H1 (cell line): Measurements from ENCODE around the gene CHCHD6. TPM values are rescaled to one million over a fixed set of nuclear protein-coding genes. Genes with fewer than 3 reads are reported as not detected.

Experiments used
- CTCF ChIA-PET: fragments of 300-600 bp; sonication (Branson Sonifier 250); formaldehyde crosslinking; loops from one replicate; lab custom pipeline; 2021; ENCODE audit not compliant: partially characterized antibody; lab: Charles Lee
- POLR2A ChIA-PET: fragments of 300-600 bp; sonication (Branson Sonifier 250); formaldehyde crosslinking; loops from one replicate; lab custom pipeline; 2021; ENCODE audit warnings: inconsistent platforms; ENCODE audit not compliant: partially characterized antibody; lab: Charles Lee
- DNase-seq, 2 experiments: peaks; one replicate each; pipeline versions ENCODE4 v3.0.0 to v3.0.0-alpha.2; 2010 to 2022; ENCODE audit warnings: low spot score in 2 of 2, low read depth in 1 of 2, mixed read lengths in 1 of 2
- FAIRE-seq: peaks from 2 replicates; lab custom pipeline; 2011; peaks lifted over from hg19 to GRCh38; lab: Jason Lieb, UNC
- H2AFZ ChIP-seq: 2 replicates; pipeline ENCODE4 v1.8.1; 2012; ENCODE audit warnings: low read length, inconsistent platforms
- H2AK5ac ChIP-seq: 2 replicates; pipeline ENCODE4 v1.6.1; 2013; ENCODE audit warnings: low read depth, low read length
- H2BK120ac ChIP-seq: replicated peaks from 2 replicates; pipeline ENCODE3; 2013; ENCODE audit warnings: low read depth, low read length, inconsistent platforms
- H2BK12ac ChIP-seq: 2 replicates; pipeline ENCODE4 v1.6.1; 2013; ENCODE audit warnings: low read depth, low read length
- H2BK15ac ChIP-seq: 2 replicates; pipeline ENCODE4 v1.6.1; 2013; ENCODE audit warnings: low read length
- H2BK20ac ChIP-seq: 2 replicates; pipeline ENCODE4 v1.6.1; 2013; ENCODE audit warnings: low read length
- H2BK5ac ChIP-seq: 2 replicates; pipeline ENCODE4 v1.6.1; 2013; ENCODE audit warnings: low read depth, low read length
- H3K14ac ChIP-seq: 2 replicates; pipeline ENCODE4 v1.6.1; 2013; ENCODE audit warnings: inconsistent platforms; ENCODE audit not compliant: insufficient read length
- H3K18ac ChIP-seq: 2 replicates; pipeline ENCODE4 v1.6.1; 2013; ENCODE audit warnings: low read length; ENCODE audit errors: extremely low read depth
- H3K23ac ChIP-seq: 2 replicates; pipeline ENCODE4 v1.6.1; 2013; ENCODE audit warnings: inconsistent platforms; ENCODE audit not compliant: insufficient read length
- H3K23me2 ChIP-seq: 2 replicates; pipeline ENCODE4 v1.6.1; 2013; ENCODE audit warnings: low read depth, low read length
- H3K27ac ChIP-seq: 2 replicates; pipeline ENCODE4 v1.6.1; 2011; ENCODE audit warnings: low read depth, low read length, inconsistent platforms
- H3K27me3 ChIP-seq, 4 experiments: replicated peaks in 1 of 4; 1 replicate in 1 of 4; 2 replicates in 3 of 4; pipeline versions ENCODE4 v1.6.1 to v1.8.1; 2011 to 2013; ENCODE audit warnings: low read length in 3 of 4, mild to moderate bottlenecking in 3 of 4, inconsistent platforms in 2 of 4, mixed read lengths in 2 of 4, moderate library complexity in 1 of 4; ENCODE audit not compliant: control insufficient read depth in 3 of 4, insufficient read depth in 3 of 4; ENCODE audit errors: extremely low read depth in 1 of 4
- H3K36me3 ChIP-seq, 4 experiments: 2 replicates each; pipeline versions ENCODE4 v1.6.1 to v1.8.1; 2011 to 2013; ENCODE audit warnings: mild to moderate bottlenecking in 4 of 4, low read length in 3 of 4, moderate library complexity in 2 of 4, control low read depth in 1 of 4, inconsistent platforms in 1 of 4; ENCODE audit not compliant: insufficient read depth in 4 of 4, control insufficient read depth in 2 of 4
- H3K4ac ChIP-seq: replicated peaks from 2 replicates; pipeline ENCODE3; 2013; ENCODE audit warnings: low read length, low read depth, mixed read lengths, inconsistent platforms; ENCODE audit not compliant: insufficient read length
- H3K4me1 ChIP-seq, 4 experiments: replicated peaks in 1 of 4; 1 replicate in 1 of 4; 2 replicates in 3 of 4; pipeline versions ENCODE4 v1.6.1 to v1.8.1; 2011 to 2013; ENCODE audit warnings: low read length in 3 of 4, inconsistent platforms in 2 of 4, mixed read lengths in 1 of 4; ENCODE audit not compliant: insufficient read depth in 4 of 4, control insufficient read depth in 3 of 4
- H3K4me2 ChIP-seq, 2 experiments: 2 replicates each; pipeline versions ENCODE4 v1.6.1 to v1.8.1; 2011 to 2013; ENCODE audit warnings: low read depth in 2 of 2, low read length in 2 of 2, control low read depth in 1 of 2, inconsistent platforms in 1 of 2, mild to moderate bottlenecking in 1 of 2; ENCODE audit not compliant: insufficient read depth in 1 of 2
- H3K4me3 ChIP-seq, 4 experiments: fragments of 200-600, 300-600 bp in 1 of 4; sonication (generic), shearing (Covaris generic), sonication (Bioruptor Twin) in 1 of 4; 2 replicates each; pipeline versions ENCODE4 v1.5.1 to v1.8.1; 2011 to 2016; ENCODE audit warnings: low read length in 4 of 4, low read depth in 3 of 4, control low read depth in 2 of 4, inconsistent platforms in 2 of 4, mild to moderate bottlenecking in 2 of 4, mixed read lengths in 1 of 4, moderate library complexity in 1 of 4; ENCODE audit not compliant: insufficient read depth in 2 of 4; ENCODE audit errors: extremely low read depth in 1 of 4
- H3K56ac ChIP-seq: replicated peaks from 2 replicates; pipeline ENCODE3; 2013; ENCODE audit warnings: low read depth, mild to moderate bottlenecking, mixed read lengths, low read length, inconsistent platforms; ENCODE audit not compliant: insufficient read length
- H3K79me1 ChIP-seq: 2 replicates; pipeline ENCODE4 v1.6.1; 2013; ENCODE audit warnings: low read depth, low read length, control low read depth
- H3K79me2 ChIP-seq, 2 experiments: 2 replicates each; pipeline versions ENCODE4 v1.6.1 to v1.8.1; 2012 to 2013; ENCODE audit warnings: low read length in 2 of 2, mild to moderate bottlenecking in 2 of 2, inconsistent platforms in 1 of 2; ENCODE audit not compliant: insufficient read depth in 2 of 2, control insufficient read depth in 1 of 2
- H3K9ac ChIP-seq, 4 experiments: replicated peaks in 1 of 4; 1 replicate in 1 of 4; 2 replicates in 3 of 4; pipeline versions ENCODE4 v1.6.1 to v1.8.1; 2011 to 2013; ENCODE audit warnings: low read depth in 3 of 4, low read length in 3 of 4, control low read depth in 2 of 4, mild to moderate bottlenecking in 2 of 4, moderate library complexity in 2 of 4, inconsistent platforms in 1 of 4; ENCODE audit errors: extremely low read depth in 1 of 4
- H3K9me3 ChIP-seq, 2 experiments: 2 replicates each; pipeline versions ENCODE4 v1.6.1 to v1.8.1; 2012 to 2013; ENCODE audit warnings: mild to moderate bottlenecking in 2 of 2, moderate library complexity in 2 of 2, control low read depth in 1 of 2, inconsistent platforms in 1 of 2, low read depth in 1 of 2, low read length in 1 of 2, mixed read lengths in 1 of 2; ENCODE audit not compliant: insufficient read depth in 2 of 2
- H4K20me1 ChIP-seq, 2 experiments: replicated peaks in 1 of 2; 2 replicates each; pipeline versions ENCODE3 to v1.8.1; 2011 to 2013; ENCODE audit warnings: inconsistent platforms in 2 of 2, low read length in 2 of 2, mild to moderate bottlenecking in 1 of 2; ENCODE audit not compliant: insufficient read depth in 2 of 2, control insufficient read depth in 1 of 2
- H4K5ac ChIP-seq: 2 replicates; pipeline ENCODE4 v1.6.1; 2013; ENCODE audit warnings: low read length, low read depth, mixed read lengths, inconsistent platforms; ENCODE audit not compliant: insufficient read length
- H4K8ac ChIP-seq: 2 replicates; pipeline ENCODE4 v1.8.0; 2013; ENCODE audit warnings: mild to moderate bottlenecking, moderate library complexity, low read length, inconsistent platforms; ENCODE audit not compliant: insufficient read depth; ENCODE audit errors: extremely low read depth
- H4K91ac ChIP-seq: replicated peaks from 2 replicates; pipeline ENCODE3; 2013; ENCODE audit warnings: low read length, mixed read lengths, inconsistent platforms; ENCODE audit not compliant: insufficient read length
- FOSL1 ChIP-seq: IDR thresholded peaks from 2 replicates; pipeline ENCODE4 v1.6.1; 2011; ENCODE audit warnings: mild to moderate bottlenecking, low read depth, low read length, moderate library complexity; ENCODE audit not compliant: insufficient read depth
- GABPA ChIP-seq: IDR thresholded peaks from 2 replicates; pipeline ENCODE4 v1.6.1; 2011; ENCODE audit warnings: mild to moderate bottlenecking, low read length, moderate library complexity, borderline replicate concordance; ENCODE audit not compliant: insufficient read depth
- GTF2F1 ChIP-seq: IDR thresholded peaks from 2 replicates; pipeline ENCODE4 v1.6.1; 2012; ENCODE audit warnings: low read depth, low read length, improper control_type of control experiment, borderline replicate concordance
- JUN ChIP-seq: IDR thresholded peaks from 2 replicates; pipeline ENCODE4 v1.6.1; 2011; ENCODE audit warnings: low read depth, mild to moderate bottlenecking, improper control_type of control experiment, low read length
- POLR2AphosphoS5 ChIP-seq: IDR thresholded peaks from 2 replicates; pipeline ENCODE4 v1.6.1; 2011; ENCODE audit warnings: low read depth, low read length
- RFX5 ChIP-seq: IDR thresholded peaks from 2 replicates; pipeline ENCODE4 v1.6.1; 2011; ENCODE audit warnings: low read depth, low read length, improper control_type of control experiment, borderline replicate concordance
- RNF2 ChIP-seq: fragments of 200-900, 300-1000 bp; sonication (generic); IDR thresholded peaks from 2 replicates; pipeline ENCODE4 v1.7.1; 2016; ENCODE audit warnings: borderline replicate concordance, low read depth, mild to moderate bottlenecking, antibody characterized with exemption, low read length; ENCODE audit not compliant: poor library complexity, severe bottlenecking; ENCODE audit errors: missing control alignments
- SIN3A ChIP-seq, 2 experiments: IDR thresholded peaks in 1 of 2; conservative IDR thresholded peaks in 1 of 2; 2 replicates each; pipeline ENCODE4 v1.6.1; 2011 to 2012; ENCODE audit warnings: low read length in 2 of 2, improper control_type of control experiment in 1 of 2, low read depth in 1 of 2, mild to moderate bottlenecking in 1 of 2
- TEAD4 ChIP-seq: IDR thresholded peaks from 2 replicates; pipeline ENCODE4 v1.6.1; 2012; ENCODE audit warnings: low read depth, low read length, inconsistent platforms, mixed read lengths
- YY1 ChIP-seq: IDR thresholded peaks from 2 replicates; pipeline ENCODE4 v1.6.1; 2011; ENCODE audit warnings: low read depth, mild to moderate bottlenecking, low read length
- WGBS, 2 experiments: shearing (Covaris generic) in 1 of 2; methylation state at CpG; one replicate each; pipeline versions ENCODE4 v1.1.6 to v1.1.7; 2013 to 2015; ENCODE audit warnings: low lambda C conversion rate in 2 of 2, mixed read lengths in 2 of 2, inconsistent platforms in 1 of 2, low coverage in 1 of 2, missing lambda C conversion rate in 1 of 2; ENCODE audit not compliant: insufficient replicate concordance in 2 of 2, insufficient coverage in 1 of 2, insufficient read length in 1 of 2; ENCODE audit errors: extremely low coverage in 1 of 2, missing lambda C conversion rate in 1 of 2; 5-methylcytosine and 5-hydroxymethylcytosine counted together
- polyA plus RNA-seq, 7 experiments: library from polyadenylated mRNA; depleted of rRNA in 3 of 7; stranded (reverse) in 5 of 7; unstranded in 2 of 7; fragments of >200 nt in 5 of 7; fragments of 200-250 nt in 2 of 7; gene quantifications; 1 replicate in 5 of 7; 2 replicates in 1 of 7; 4 replicates in 1 of 7; pipeline versions ENCODE4 v1.2.1 to v1.2.3, GENCODE V29; 2011 to 2013; ENCODE audit warnings: missing spikeins in 2 of 7, mixed read lengths in 2 of 7
- total RNA-seq: library from RNA; stranded (reverse); fragmentation: NEBNext Ultra II Directional; extraction: Animal tissue kit (Norgen Biotek cat#: 25700); gene quantifications from 2 replicates; pipeline ENCODE4 v1.2.1, GENCODE V29; 2021

The CHCHD6 gene
- total and polyA plus RNA-seq, 2 of the 8 experiments (the other 6 are each of a cell fraction or from before 2014, with no cell fraction given): 32.4 to 37.6 TPM

DNA sequence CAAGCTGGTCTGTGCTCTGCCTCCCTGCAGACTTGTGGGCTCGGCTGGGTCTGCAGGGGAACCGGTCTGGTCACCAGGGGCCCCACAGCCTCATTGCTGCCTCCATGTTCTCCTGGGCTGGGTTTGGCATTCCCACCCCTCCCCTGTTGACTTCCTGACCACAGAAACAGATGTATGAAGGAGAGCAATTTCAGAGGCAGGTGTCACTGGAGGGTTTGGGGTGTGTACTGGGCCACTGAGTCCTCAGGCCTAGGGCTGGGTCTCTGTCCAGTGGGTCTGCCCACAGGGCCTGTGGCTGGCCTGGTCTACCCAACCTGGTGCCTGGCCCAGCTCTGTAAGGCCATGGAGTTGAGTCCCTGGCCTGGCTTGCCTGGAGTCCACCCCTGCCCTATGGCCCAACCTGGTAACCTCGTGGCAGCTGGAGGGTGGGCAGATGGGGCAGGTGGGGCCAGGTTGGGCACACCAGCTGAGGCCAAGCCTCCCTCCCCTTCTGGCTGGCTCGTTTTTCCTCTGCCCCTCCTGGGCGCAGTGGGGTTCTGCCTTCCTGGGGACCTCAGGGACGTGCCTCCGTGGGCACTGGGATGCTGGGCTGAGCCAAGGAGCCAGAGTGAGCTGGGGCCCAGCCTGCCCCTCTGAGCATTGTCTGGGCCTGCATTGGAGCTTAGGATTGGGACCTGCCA, 299.7 kb downstream of the CHCHD6 start:
- H3K4ac ChIP-seq: peak overlapping the region; percentile 69
- H3K14ac ChIP-seq: no peak overlapping the region
- no peak overlapping the region for H2AFZ ChIP-seq
- ChIA-PET POLR2A (no interaction called here), CTCF (interaction anchor here (0.6 to 2.3 kb wide), 13 partner anchors 8 to 394 kb away, joined by 3 to 9 read pairs (median 3); no protein-coding TSS in a partner anchor)
- H4K8ac ChIP-seq: peak overlapping the region; percentile 59
- peaks cover 11% of the 10 kb centered on the region for H3K79me1 ChIP-seq
- no peak for FAIRE-seq
- WGBS, 2 experiments: 92% methylated on average over 7 of the region's 7 CpGs; no CpG with 5 or more reads in 1 of the 2 experiments
- H3K23ac ChIP-seq: no peak overlapping the region
- H3K79me2 ChIP-seq: peaks cover 0 to 12% of the 10 kb centered on the region in 2 experiments; a peak in 1 of 4 replicates
- H3K9ac ChIP-seq: no peak overlapping the region
- no peaks in the 10 kb centered on the region for H3K9me3 ChIP-seq
- H4K20me1 ChIP-seq: peaks cover 7 to 24% of the 10 kb centered on the region in 2 experiments
- no peak overlapping the region for H2BK120ac ChIP-seq
- H4K91ac ChIP-seq: no peak overlapping the region
- no peak overlapping the region for H4K5ac ChIP-seq
- peaks cover 0 to 20% (median 12%) of the 10 kb centered on the region in 4 experiments; a peak in 6 of 7 replicates for H3K4me1 ChIP-seq
- H3K4me3 ChIP-seq: no peak overlapping the region
- no peak overlapping the region for H3K56ac ChIP-seq
- peaks cover 0 to 3% (median under 1%) of the 10 kb centered on the region in 4 experiments; a peak in 3 of 8 replicates for H3K36me3 ChIP-seq
- peak overlapping the region; percentile 60; the same call in 1 of the 2 replicates for H2BK12ac ChIP-seq
- H2BK15ac ChIP-seq: no peak overlapping the region
- no peaks in the 10 kb centered on the region for H3K27me3 ChIP-seq
- H3K4me2 ChIP-seq: no peak overlapping the region
- peak overlapping the region; percentile 8; the same call in 1 of the 2 replicates for H2AK5ac ChIP-seq
- H2BK20ac ChIP-seq: no peak overlapping the region
- H3K18ac ChIP-seq: no peak overlapping the region; the same call in 1 of the 2 replicates
- 0 out of 2 replicates have a peak overlapping the region, but pooled peaks have one; percentile 21 for H3K27ac ChIP-seq
- H3K23me2 ChIP-seq: no peaks in the 10 kb centered on the region
- no peak for DNase-seq
- TF ChIP-seq YY1 (no peak), RFX5 (no peak), SIN3A (conservative IDR thresholded peaks at IDR 0.05 in 1 of 2, IDR thresholded peaks at IDR 0.05 in 1 of 2; ENCODE audit: low read depth in 1 of 2, low read length in 2 of 2) (no peak), GABPA (no peak), FOSL1 (no peak), POLR2AphosphoS5 (no peak), GTF2F1 (no peak), JUN (no peak), RNF2 (no peak), TEAD4 (no peak)
- TF ChIP-seq, all 59 proteins: peak for 0
- peak overlapping the region; percentile 52; the same call in 1 of the 2 replicates for H2BK5ac ChIP-seq
